HepG2 (cell line): Measurements from ENCODE around the gene SCARB2. TPM values are rescaled to one million over a fixed set of nuclear protein-coding genes. Genes with fewer than 3 reads are reported as not detected.

Experiments
- ATF1 ChIP-seq: IDR thresholded peaks from 2 replicates; pipeline ENCODE4 v1.6.1; 2016; ENCODE audit warnings: mild to moderate bottlenecking, control low read depth
- GTF2F1 ChIP-seq: fragments of 150-350 bp; IDR thresholded peaks from 2 replicates; pipeline ENCODE4 v1.6.1; 2014; ENCODE audit warnings: low read length
- HOXA9 ChIP-seq: sonication (generic); formaldehyde crosslinking; IDR thresholded peaks from 2 replicates; pipeline ENCODE4 v1.8.1; 2022; ENCODE audit warnings: missing genetic modification reagents, mild to moderate bottlenecking, moderate library complexity, borderline replicate concordance
- MAFK ChIP-seq, 2 experiments: IDR thresholded peaks in 1 of 2; conservative IDR thresholded peaks in 1 of 2; 2 replicates each; pipeline ENCODE4 v1.6.1; 2011; ENCODE audit warnings: improper control_type of control experiment in 2 of 2, low read length in 2 of 2
- MAZ ChIP-seq, 2 experiments: sonication (generic) in 1 of 2; formaldehyde crosslinking in 1 of 2; IDR thresholded peaks; 2 replicates each; pipeline versions ENCODE4 v1.5.0 to v1.6.1; 2012 to 2020; ENCODE audit warnings: low read depth in 2 of 2, mild to moderate bottlenecking in 2 of 2, borderline replicate concordance in 1 of 2, improper control_type of control experiment in 1 of 2, low read length in 1 of 2, missing genetic modification reagents in 1 of 2, moderate library complexity in 1 of 2
- MBNL3 ChIP-seq: fragments of 250-450 bp; sonication (Bioruptor Pico); conservative IDR thresholded peaks from 2 replicates; pipeline ENCODE4 v1.8.0; 2022; ENCODE audit warnings: mild to moderate bottlenecking, inconsistent platforms
- NR3C1 ChIP-seq: sonication (generic); formaldehyde crosslinking; IDR thresholded peaks from 2 replicates; pipeline ENCODE4 v1.4.0; 2020; ENCODE audit warnings: missing genetic modification reagents
- RFX3 ChIP-seq: IDR thresholded peaks from 2 replicates; pipeline ENCODE4 v1.6.1; 2016; ENCODE audit warnings: missing biosample characterization, missing genetic modification reagents
- SNAI1 ChIP-seq: sonication (generic); formaldehyde crosslinking; IDR thresholded peaks from 2 replicates; pipeline ENCODE4 v1.5.0; 2020; ENCODE audit warnings: mild to moderate bottlenecking, missing genetic modification reagents, borderline replicate concordance
- ZFP36L1 ChIP-seq: sonication (generic); formaldehyde crosslinking; IDR thresholded peaks from 2 replicates; pipeline ENCODE4 v1.8.0; 2022; ENCODE audit warnings: mild to moderate bottlenecking, missing genetic modification reagents, moderate library complexity
- ZKSCAN5 ChIP-seq: sonication (generic); formaldehyde crosslinking; IDR thresholded peaks from 2 replicates; pipeline ENCODE4 v1.5.1; 2020; ENCODE audit warnings: mild to moderate bottlenecking, missing genetic modification reagents
- ZNF274 ChIP-seq: sonication (generic); formaldehyde crosslinking; IDR thresholded peaks from 2 replicates; pipeline ENCODE4 v1.5.1; 2020; ENCODE audit warnings: mild to moderate bottlenecking, missing genetic modification reagents
- ZNF558 ChIP-seq: sonication (generic); formaldehyde crosslinking; IDR thresholded peaks from 2 replicates; pipeline ENCODE4 v1.9.0; 2022; ENCODE audit warnings: mild to moderate bottlenecking, missing genetic modification reagents, borderline replicate concordance
- ZNF761 ChIP-seq: sonication (generic); formaldehyde crosslinking; conservative IDR thresholded peaks from 2 replicates; pipeline ENCODE4 v1.4.0; 2020; ENCODE audit warnings: mild to moderate bottlenecking, missing genetic modification reagents
- ZNF768 ChIP-seq: sonication (generic); formaldehyde crosslinking; IDR thresholded peaks from 2 replicates; pipeline ENCODE4 v1.4.0; 2020; ENCODE audit warnings: missing genetic modification reagents
- polyA plus RNA-seq, 8 experiments: library from polyadenylated mRNA; depleted of rRNA in 3 of 8; stranded (reverse) in 7 of 8; unstranded in 1 of 8; fragments of >200 nt; fragmentation: Illumina TruSeq in 4 of 8; extraction: Trizol in 4 of 8; gene quantifications; 2 replicates each; pipeline versions ENCODE4 v1.2.1 to v1.2.3, GENCODE V29; 2011 to 2016; ENCODE audit warnings: low read depth in 4 of 8, missing spikeins in 1 of 8, mixed read lengths in 1 of 8; ENCODE audit not compliant: insufficient read depth in 1 of 8
- total RNA-seq, 5 experiments: library from RNA; depleted of rRNA; stranded (reverse); fragments of >200 nt; fragmentation: Illumina TruSeq; extraction: Trizol; gene quantifications; 2 replicates each; pipeline ENCODE4 v1.2.3, GENCODE V29; 2016; ENCODE audit warnings: low read depth in 1 of 5
- TF ChIP-seq, protein P1 (sequence below): sonication (generic); formaldehyde crosslinking; IDR thresholded peaks from 2 replicates; pipeline ENCODE4 v1.8.1; 2022; ENCODE audit warnings: low read depth, mild to moderate bottlenecking, missing genetic modification reagents
- TF ChIP-seq, protein P2 (sequence below): sonication (generic); formaldehyde crosslinking; IDR thresholded peaks from 2 replicates; pipeline ENCODE4 v1.9.0; 2021; ENCODE audit warnings: missing genetic modification reagents, mild to moderate bottlenecking, borderline replicate concordance
- TF ChIP-seq, protein P3 (sequence below): sonication (generic); formaldehyde crosslinking; IDR thresholded peaks from 2 replicates; pipeline ENCODE4 v1.4.0; 2020; ENCODE audit warnings: missing genetic modification reagents
- TF ChIP-seq, protein P4 (sequence below): conservative IDR thresholded peaks from 2 replicates; pipeline ENCODE4 v1.6.1; 2018; ENCODE audit warnings: missing genetic modification reagents
- TF ChIP-seq, protein P5 (sequence below): sonication (generic); formaldehyde crosslinking; IDR thresholded peaks from 2 replicates; pipeline ENCODE4 v1.5.1; 2020; ENCODE audit warnings: mild to moderate bottlenecking, missing genetic modification reagents, moderate library complexity

Gene SCARB2
- total and polyA plus RNA-seq, 2 of the 13 experiments (the other 11 are each of a cell fraction or from before 2014, with no cell fraction given): 40.6 to 43.4 TPM

DNA sequence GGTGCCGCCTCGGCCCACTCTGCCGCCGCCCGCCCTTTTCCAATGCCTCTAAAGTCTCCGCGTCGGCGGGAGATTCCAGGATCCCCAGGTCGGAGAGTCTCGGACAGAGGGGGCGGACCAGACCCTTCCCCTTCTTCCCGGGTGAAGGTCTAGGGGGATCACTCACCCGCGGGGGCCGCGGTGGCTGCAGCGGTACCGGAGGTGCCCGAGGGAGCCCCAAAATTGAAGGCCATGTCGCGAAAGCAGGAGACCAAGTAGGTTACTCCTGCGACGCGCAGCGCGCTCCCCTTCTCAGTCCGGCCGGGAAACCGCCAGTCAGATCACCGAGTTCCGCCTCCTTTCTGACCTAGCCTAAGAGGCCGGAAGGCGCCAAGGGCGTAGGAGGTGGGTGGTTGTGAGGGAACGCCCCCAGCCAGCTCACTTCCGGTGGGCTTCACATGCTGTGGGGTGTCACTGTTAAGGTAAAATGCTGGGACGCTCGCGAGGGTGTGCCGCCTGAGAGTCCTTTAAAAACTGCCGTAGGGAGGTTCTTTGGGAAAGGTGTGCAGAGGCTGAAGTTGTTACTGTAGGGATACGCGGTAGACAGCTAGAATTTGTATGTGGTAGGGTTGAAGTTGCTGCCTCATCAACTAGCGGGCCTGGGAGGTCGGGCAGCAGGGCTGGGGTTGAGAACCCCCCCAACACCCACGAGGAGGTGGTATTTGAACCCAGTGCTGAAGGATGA, 65.3 kb downstream of the SCARB2 start, which contains the start of gene NUP54 (continued):
- no peak for TF ChIP-seq NR3C1 (CRISPR knock-in tag)
- TF ChIP-seq ZFP36L1 (CRISPR knock-in tag): peak; percentile 88; the same call in 1 of the 2 replicates
- no peak for TF ChIP-seq GTF2F1
- TF ChIP-seq RFX3 (CRISPR knock-in tag): no peak
- no peak for TF ChIP-seq HOXA9 (CRISPR knock-in tag)
- TF ChIP-seq MAFK (conservative IDR thresholded peaks at IDR 0.05 in 1 of 2, IDR thresholded peaks at IDR 0.05 in 1 of 2; ENCODE audit: low read length in 2 of 2): no peak
- TF ChIP-seq, protein P1, sequence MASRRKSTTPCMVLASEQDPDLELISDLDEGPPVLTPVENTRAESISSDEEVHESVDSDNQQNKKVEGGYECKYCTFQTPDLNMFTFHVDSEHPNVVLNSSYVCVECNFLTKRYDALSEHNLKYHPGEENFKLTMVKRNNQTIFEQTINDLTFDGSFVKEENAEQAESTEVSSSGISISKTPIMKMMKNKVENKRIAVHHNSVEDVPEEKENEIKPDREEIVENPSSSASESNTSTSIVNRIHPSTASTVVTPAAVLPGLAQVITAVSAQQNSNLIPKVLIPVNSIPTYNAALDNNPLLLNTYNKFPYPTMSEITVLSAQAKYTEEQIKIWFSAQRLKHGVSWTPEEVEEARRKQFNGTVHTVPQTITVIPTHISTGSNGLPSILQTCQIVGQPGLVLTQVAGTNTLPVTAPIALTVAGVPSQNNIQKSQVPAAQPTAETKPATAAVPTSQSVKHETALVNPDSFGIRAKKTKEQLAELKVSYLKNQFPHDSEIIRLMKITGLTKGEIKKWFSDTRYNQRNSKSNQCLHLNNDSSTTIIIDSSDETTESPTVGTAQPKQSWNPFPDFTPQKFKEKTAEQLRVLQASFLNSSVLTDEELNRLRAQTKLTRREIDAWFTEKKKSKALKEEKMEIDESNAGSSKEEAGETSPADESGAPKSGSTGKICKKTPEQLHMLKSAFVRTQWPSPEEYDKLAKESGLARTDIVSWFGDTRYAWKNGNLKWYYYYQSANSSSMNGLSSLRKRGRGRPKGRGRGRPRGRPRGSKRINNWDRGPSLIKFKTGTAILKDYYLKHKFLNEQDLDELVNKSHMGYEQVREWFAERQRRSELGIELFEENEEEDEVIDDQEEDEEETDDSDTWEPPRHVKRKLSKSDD (CRISPR knock-in tag): 0 out of 2 replicates have a peak, but pooled peaks have one; percentile 58
- TF ChIP-seq, protein P2, sequence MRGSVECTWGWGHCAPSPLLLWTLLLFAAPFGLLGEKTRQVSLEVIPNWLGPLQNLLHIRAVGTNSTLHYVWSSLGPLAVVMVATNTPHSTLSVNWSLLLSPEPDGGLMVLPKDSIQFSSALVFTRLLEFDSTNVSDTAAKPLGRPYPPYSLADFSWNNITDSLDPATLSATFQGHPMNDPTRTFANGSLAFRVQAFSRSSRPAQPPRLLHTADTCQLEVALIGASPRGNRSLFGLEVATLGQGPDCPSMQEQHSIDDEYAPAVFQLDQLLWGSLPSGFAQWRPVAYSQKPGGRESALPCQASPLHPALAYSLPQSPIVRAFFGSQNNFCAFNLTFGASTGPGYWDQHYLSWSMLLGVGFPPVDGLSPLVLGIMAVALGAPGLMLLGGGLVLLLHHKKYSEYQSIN (CRISPR knock-in tag): no peak
- TF ChIP-seq, protein P3, sequence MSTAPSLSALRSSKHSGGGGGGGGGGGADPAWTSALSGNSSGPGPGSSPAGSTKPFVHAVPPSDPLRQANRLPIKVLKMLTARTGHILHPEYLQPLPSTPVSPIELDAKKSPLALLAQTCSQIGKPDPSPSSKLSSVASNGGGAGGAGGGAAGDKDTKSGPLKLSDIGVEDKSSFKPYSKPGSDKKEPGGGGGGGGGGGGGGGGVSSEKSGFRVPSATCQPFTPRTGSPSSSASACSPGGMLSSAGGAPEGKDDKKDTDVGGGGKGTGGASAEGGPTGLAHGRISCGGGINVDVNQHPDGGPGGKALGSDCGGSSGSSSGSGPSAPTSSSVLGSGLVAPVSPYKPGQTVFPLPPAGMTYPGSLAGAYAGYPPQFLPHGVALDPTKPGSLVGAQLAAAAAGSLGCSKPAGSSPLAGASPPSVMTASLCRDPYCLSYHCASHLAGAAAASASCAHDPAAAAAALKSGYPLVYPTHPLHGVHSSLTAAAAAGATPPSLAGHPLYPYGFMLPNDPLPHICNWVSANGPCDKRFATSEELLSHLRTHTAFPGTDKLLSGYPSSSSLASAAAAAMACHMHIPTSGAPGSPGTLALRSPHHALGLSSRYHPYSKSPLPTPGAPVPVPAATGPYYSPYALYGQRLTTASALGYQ (CRISPR knock-in tag): peak; percentile 68
- TF ChIP-seq SNAI1 (CRISPR knock-in tag): no peak
- peak; percentile 85 for TF ChIP-seq ATF1 (CRISPR knock-in tag)
- peak; percentile 76; the same call in 1 of the 2 replicates for TF ChIP-seq MAZ (IDR thresholded peaks at IDR 0.05; ENCODE audit: borderline replicate concordance, low read depth, low read length)
- TF ChIP-seq MAZ (CRISPR knock-in tag; IDR thresholded peaks at IDR 0.05; ENCODE audit: low read depth): peak; percentile 89
- peak; percentile 90 for TF ChIP-seq ZNF761 (CRISPR knock-in tag)
- TF ChIP-seq ZKSCAN5 (CRISPR knock-in tag): no peak
- TF ChIP-seq, protein P4, sequence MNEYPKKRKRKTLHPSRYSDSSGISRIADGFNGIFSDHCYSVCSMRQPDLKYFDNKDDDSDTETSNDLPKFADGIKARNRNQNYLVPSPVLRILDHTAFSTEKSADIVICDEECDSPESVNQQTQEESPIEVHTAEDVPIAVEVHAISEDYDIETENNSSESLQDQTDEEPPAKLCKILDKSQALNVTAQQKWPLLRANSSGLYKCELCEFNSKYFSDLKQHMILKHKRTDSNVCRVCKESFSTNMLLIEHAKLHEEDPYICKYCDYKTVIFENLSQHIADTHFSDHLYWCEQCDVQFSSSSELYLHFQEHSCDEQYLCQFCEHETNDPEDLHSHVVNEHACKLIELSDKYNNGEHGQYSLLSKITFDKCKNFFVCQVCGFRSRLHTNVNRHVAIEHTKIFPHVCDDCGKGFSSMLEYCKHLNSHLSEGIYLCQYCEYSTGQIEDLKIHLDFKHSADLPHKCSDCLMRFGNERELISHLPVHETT (CRISPR knock-in tag): peak; percentile 81
- TF ChIP-seq ZNF558 (CRISPR knock-in tag): peak; percentile 66; the same call in 1 of the 2 replicates
- TF ChIP-seq ZNF274 (CRISPR knock-in tag): peak; percentile 68; the same call in 1 of the 2 replicates
- TF ChIP-seq ZNF768 (CRISPR knock-in tag): peak; percentile 51; the same call in 1 of the 2 replicates
- TF ChIP-seq MBNL3 (CRISPR knock-in tag): no peak
- TF ChIP-seq, protein P5, sequence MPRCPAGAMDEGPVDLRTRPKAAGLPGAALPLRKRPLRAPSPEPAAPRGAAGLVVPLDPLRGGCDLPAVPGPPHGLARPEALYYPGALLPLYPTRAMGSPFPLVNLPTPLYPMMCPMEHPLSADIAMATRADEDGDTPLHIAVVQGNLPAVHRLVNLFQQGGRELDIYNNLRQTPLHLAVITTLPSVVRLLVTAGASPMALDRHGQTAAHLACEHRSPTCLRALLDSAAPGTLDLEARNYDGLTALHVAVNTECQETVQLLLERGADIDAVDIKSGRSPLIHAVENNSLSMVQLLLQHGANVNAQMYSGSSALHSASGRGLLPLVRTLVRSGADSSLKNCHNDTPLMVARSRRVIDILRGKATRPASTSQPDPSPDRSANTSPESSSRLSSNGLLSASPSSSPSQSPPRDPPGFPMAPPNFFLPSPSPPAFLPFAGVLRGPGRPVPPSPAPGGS (CRISPR knock-in tag): peak; percentile 83
